ENCODE results near the gene BTLA. TPM values are rescaled to one million over a fixed set of nuclear protein-coding genes. Genes with fewer than 3 reads are reported as not detected.
"Not testable (repeated sequence)": the region's sequence is repeated elsewhere in the genome, so short reads cannot be mapped to it uniquely, and the experiment has no call there.

Gene BTLA
- total and polyA plus RNA-seq, 2 of the 13 experiments (the other 11 are each of a cell fraction or from before 2014, with no cell fraction given) = not detected

- no peak for TF ChIP-seq NR2F1 (CRISPR knock-in tag; IDR thresholded peaks at IDR 0.05)
- no peak for TF ChIP-seq LCORL (IDR thresholded peaks at IDR 0.05)
- no peak for TF ChIP-seq LCORL (CRISPR knock-in tag; IDR thresholded peaks at IDR 0.05)
- no peak for TF ChIP-seq NFKBIZ (CRISPR knock-in tag; IDR thresholded peaks at IDR 0.05)
Observed at GRCh38 chr3:112463250-112463649, 36.0 kb downstream of the BTLA start (continued).

GRCh38 chr3:112461787-112462186 lies 37.5 kb downstream of the BTLA start:
- H3K4me2 ChIP-seq (ENCODE audit: low read depth, low read length); ATAC-seq; H3K4me3 ChIP-seq (replicated peaks in 1 of 3; ENCODE audit: insufficient read depth in 1 of 3, low read depth in 2 of 3, low read length in 3 of 3); in situ Hi-C loops (cut with HindIII; ENCODE audit: extremely low pct_ligation_motif_present, low pct_unique_long_range_greater_than_20kb); H3K27me3 ChIP-seq (ENCODE audit: control insufficient read depth in 1 of 2, insufficient read depth in 2 of 2, low read length in 2 of 2); H3K9ac ChIP-seq (ENCODE audit: insufficient read depth, low read depth, low read length); H2AFZ ChIP-seq (ENCODE audit: low read length); intact Hi-C loops (cut with micrococcal nuclease; ENCODE audit: unreplicated experiment); BruUV-seq (replicated peaks); CTCF ChIA-PET (ENCODE audit: low intra/inter-chr PET ratio, low total read pairs); H3K27ac ChIP-seq (ENCODE audit: extremely low read length, insufficient read depth, low read length); POLR2A ChIA-PET; H3K36me3 ChIP-seq (replicated peaks in 1 of 2; ENCODE audit: control insufficient read depth in 1 of 2, insufficient read depth in 2 of 2, low read length in 2 of 2); H4K20me1 ChIP-seq (ENCODE audit: insufficient read depth, low read length); FAIRE-seq; H3K79me2 ChIP-seq (ENCODE audit: insufficient read depth, low read length); H3K9me3 ChIP-seq (ENCODE audit: low read length); H3K4me1 ChIP-seq (ENCODE audit: insufficient read depth, low read length); DNase-seq (ENCODE audit: low spot score): not testable (repeated sequence)
- 74% methylated on average over 2 of the region's 2 CpGs for WGBS (ENCODE audit: low lambda C conversion rate)

GRCh38 chr3:112460519-112461195 lies 38.6 kb downstream of the BTLA start:
- H3K36me3 ChIP-seq (replicated peaks in 1 of 2; ENCODE audit: control insufficient read depth in 1 of 2, insufficient read depth in 2 of 2, low read length in 2 of 2) = no peaks in the 10 kb centered on the region
- in situ Hi-C loops (cut with HindIII; ENCODE audit: extremely low pct_ligation_motif_present, low pct_unique_long_range_greater_than_20kb) (no loop called here), intact Hi-C loops (cut with micrococcal nuclease; ENCODE audit: unreplicated experiment) (no loop called here)
- H3K4me3 ChIP-seq (replicated peaks in 1 of 3; ENCODE audit: insufficient read depth in 1 of 3, low read depth in 2 of 3, low read length in 3 of 3) = no peak overlapping the region
- no peak for TF ChIP-seq SETDB1 (CRISPR knock-in tag; IDR thresholded peaks at IDR 0.05; ENCODE audit: borderline replicate concordance)
- TF ChIP-seq ZNF775 (CRISPR knock-in tag; IDR thresholded peaks at IDR 0.05; ENCODE audit: borderline replicate concordance) = no peak
- TF ChIP-seq PCBP1 (IDR thresholded peaks at IDR 0.05; ENCODE audit: borderline replicate concordance, low read depth, low read length) = no peak
- no peak for TF ChIP-seq ZNF451 (CRISPR knock-in tag; IDR thresholded peaks at IDR 0.05)
- no peak for TF ChIP-seq MAF1 (CRISPR knock-in tag; IDR thresholded peaks at IDR 0.05; ENCODE audit: borderline replicate concordance)
- H3K4me2 ChIP-seq (ENCODE audit: low read depth, low read length) = no peak overlapping the region
- no peaks in the 10 kb centered on the region for H4K20me1 ChIP-seq (ENCODE audit: insufficient read depth, low read length)
- H2AFZ ChIP-seq (ENCODE audit: low read length) = no peak overlapping the region
- H3K4me1 ChIP-seq (ENCODE audit: insufficient read depth, low read length) = no peaks in the 10 kb centered on the region
- ChIA-PET CTCF (ENCODE audit: low intra/inter-chr PET ratio, low total read pairs) (no interaction called here), POLR2A (no interaction called here)
- no TSS peak for BruUV-seq (replicated peaks)
- no peak for FAIRE-seq
- no peak for ATAC-seq
- 0% methylated on average over 2 of the region's 2 CpGs for whole genome bisulfite sequencing (ENCODE audit: low lambda C conversion rate)
- no peaks in the 10 kb centered on the region for H3K79me2 ChIP-seq (ENCODE audit: insufficient read depth, low read length)
- H3K27me3 ChIP-seq (ENCODE audit: control insufficient read depth in 1 of 2, insufficient read depth in 2 of 2, low read length in 2 of 2) = no peaks in the 10 kb centered on the region
- H3K9ac ChIP-seq (ENCODE audit: insufficient read depth, low read depth, low read length) = no peak overlapping the region
- DNase-seq (ENCODE audit: low spot score) = no peak
- no peak overlapping the region for H3K27ac ChIP-seq (ENCODE audit: extremely low read length, insufficient read depth, low read length)
- H3K9me3 ChIP-seq (ENCODE audit: low read length) = no peaks in the 10 kb centered on the region

Measured in HepG2 (cell line).